ENCODE measurements around the gene LRRC14B.
A peak's percentile ranks its signal among the peaks of the same experiment; 100 is the strongest.
"Not testable (repeated sequence)": the region's sequence is repeated elsewhere in the genome, so short reads cannot be mapped to it uniquely, and the experiment has no call there.

The LRRC14B gene

GRCh38 chr5:192970-193831, 1.9 kb downstream of the LRRC14B start:
- DNase-seq = no peak

- DNase-seq = no peak
These were observed 2.8 kb downstream of the LRRC14B start for GRCh38 chr5:194102-194501.

- no peak for DNase-seq
These were observed 3.4 kb downstream of the LRRC14B start for GRCh38 chr5:194603-195209.

- peak in 1 of 2 donors; percentile 4 for DNase-seq
These were observed 4.3 kb downstream of the LRRC14B start for GRCh38 chr5:195401-196160.

- no peak for DNase-seq
These were observed 5.1 kb downstream of the LRRC14B start for GRCh38 chr5:196350-196749.

GRCh38 chr5:197031-197430, 5.7 kb downstream of the LRRC14B start:
- not testable (repeated sequence) for DNase-seq

GRCh38 chr5:197892-198489, 6.7 kb downstream of the LRRC14B start:
- no peak for DNase-seq

- DNase-seq = no peak
These were observed 7.4 kb downstream of the LRRC14B start for GRCh38 chr5:198516-199196.

- no peak for DNase-seq
These were observed 8.1 kb downstream of the LRRC14B start for GRCh38 chr5:199197-199949.

GRCh38 chr5:199950-200645, 8.8 kb downstream of the LRRC14B start:
- DNase-seq = no peak

- DNase-seq = no peak
These were observed 9.7 kb downstream of the LRRC14B start for GRCh38 chr5:200985-201384.

- DNase-seq = no peak
These were observed 10.4 kb downstream of the LRRC14B start for GRCh38 chr5:201672-202071.

- no peak for DNase-seq
These were observed 12.1 kb downstream of the LRRC14B start for GRCh38 chr5:203246-203930.

- no peak for DNase-seq
These were observed 12.7 kb downstream of the LRRC14B start for GRCh38 chr5:204001-204400.

- DNase-seq = no peak
These were observed 13.2 kb downstream of the LRRC14B start for GRCh38 chr5:204462-204861.

- no peak for DNase-seq
These were observed 13.8 kb downstream of the LRRC14B start for GRCh38 chr5:204966-205670.

GRCh38 chr5:206406-206805, 15.1 kb downstream of the LRRC14B start:
- DNase-seq = no peak

GRCh38 chr5:206927-207536, 15.7 kb downstream of the LRRC14B start:
- no peak for DNase-seq

GRCh38 chr5:207599-207998, 16.3 kb downstream of the LRRC14B start:
- DNase-seq = no peak

Data from inflammatory macrophage treated with lipopolysaccharide for 1 hour (primary cell).